GM18517 (cell line): ENCODE measurements around the gene OTUD4.
A peak's percentile ranks its signal among the peaks of the same experiment; 100 is the strongest.

Experiments
- ATAC-seq: cut with Tn5 transposase; IDR thresholded peaks from one replicate; pipeline ENCODE4 v1.9.1; 2021; ENCODE audit warnings: mild to moderate bottlenecking, moderate library complexity; ENCODE audit not compliant: unreplicated experiment

The OTUD4 gene

DNA sequence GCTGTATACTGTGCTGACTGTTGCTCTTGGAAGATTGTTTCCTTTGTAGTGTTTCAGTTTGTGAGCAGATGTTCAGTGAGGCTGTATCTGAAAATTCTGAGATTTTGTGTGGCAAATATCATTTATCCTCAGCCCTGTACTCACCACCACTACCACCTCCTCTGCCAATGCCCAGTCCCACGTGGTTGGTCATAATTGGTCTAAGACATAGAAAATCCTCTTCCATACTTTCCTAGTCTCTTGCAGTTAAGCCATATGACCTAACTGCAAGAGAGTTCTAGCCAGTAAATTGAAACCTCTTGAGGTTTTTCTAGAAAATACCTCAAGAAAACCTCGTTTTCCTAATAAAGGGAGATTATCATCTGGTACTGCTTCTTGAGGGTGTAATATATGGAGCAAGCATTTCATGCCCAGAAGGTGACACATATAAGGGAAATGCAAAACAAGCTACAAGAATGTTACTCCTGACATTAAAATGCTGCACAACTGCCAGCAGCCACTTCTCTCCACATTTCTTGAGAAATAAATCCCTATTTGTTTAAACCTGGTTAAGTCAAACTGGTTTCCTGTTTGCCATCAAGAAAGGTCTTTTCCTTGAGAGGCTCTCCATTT, 49.5 kb downstream of the OTUD4 start:
- no peak for ATAC-seq

DNA sequence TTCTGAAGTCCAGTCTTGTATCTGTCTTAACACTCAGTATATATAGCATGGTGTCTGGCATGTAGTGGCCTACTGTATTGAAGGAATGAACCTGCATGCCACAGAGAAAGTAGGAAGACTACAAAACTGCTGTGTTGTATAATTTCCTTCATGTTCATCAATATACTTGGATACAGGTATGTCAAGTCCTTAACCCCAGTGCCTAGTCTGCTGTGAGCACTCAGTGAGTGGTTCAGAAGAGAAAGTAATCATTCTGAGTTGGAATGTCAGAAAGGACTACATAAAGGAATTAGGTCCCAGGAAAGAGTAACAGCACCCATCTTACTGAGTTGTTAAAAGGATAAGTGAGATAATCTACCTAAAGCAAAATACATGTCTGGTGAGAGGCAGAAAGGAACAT, 50.3 kb downstream of the OTUD4 start:
- ATAC-seq = no peak

GRCh38 chr4:145125396-145125795, 55.0 kb downstream of the OTUD4 start:
- ATAC-seq = no peak

GRCh38 chr4:145108128-145108527, 72.3 kb downstream of the OTUD4 start:
- no peak for ATAC-seq

DNA sequence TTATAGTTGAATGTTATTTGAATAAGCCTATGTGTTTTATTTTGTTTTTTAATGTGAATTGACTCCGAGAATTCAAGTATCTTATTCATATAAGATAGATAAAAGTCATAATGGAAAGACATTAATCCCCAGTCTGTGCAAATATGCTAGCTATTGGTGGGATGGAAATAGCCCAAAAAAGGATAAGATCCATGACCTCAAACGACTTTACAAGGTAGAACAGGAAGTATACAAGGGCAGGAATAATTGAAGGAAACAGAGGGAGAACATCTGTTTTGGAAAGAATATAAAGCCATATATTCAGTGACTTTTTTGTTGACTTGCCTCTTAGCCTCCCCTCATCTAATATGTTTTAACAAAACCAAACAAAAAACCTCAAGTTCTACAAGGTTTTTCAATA, 73.3 kb downstream of the OTUD4 start:
- ATAC-seq = no peak

DNA sequence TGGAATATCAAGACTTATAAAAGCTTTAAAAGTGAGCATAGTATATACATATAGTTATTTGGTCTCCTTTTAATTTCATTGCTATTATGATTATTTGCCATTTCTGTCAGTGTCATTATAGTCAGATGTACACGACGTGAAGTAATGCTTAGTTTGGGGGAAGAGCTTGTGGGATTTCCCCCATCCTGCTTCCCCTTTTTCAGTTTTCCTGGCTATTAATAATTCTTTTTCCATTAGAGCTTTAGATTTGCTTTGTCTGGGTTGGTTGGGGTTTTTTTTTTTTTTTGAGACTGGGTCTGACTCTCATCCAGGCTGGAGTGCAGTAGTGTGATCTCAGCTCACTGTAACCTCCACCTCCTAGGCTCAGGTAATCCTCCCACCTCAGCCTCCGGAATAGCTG, 76.9 kb downstream of the OTUD4 start:
- no peak for ATAC-seq

GRCh38 chr4:145102619-145103018, 77.8 kb downstream of the OTUD4 start:
- no peak for ATAC-seq

DNA sequence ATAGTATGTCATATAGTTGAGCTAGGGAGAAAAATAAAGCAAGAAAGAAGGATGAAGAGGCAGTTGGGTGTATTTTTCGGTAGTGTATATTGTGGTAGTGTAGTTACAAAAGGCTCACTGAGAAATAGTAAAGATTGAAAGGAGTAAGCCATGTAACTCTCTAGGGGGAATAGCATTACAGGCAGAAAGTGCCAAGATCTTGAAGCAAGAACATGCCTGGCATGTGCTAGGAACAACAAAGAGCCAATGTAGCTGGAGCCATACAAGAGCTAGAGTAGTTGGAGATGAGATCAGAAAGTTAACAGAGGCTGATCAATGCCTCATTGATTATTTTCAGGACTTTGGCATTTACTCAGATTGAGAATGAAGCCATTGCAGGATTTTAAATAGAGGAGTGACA, 79.3 kb downstream of the OTUD4 start:
- ATAC-seq = no peak

DNA sequence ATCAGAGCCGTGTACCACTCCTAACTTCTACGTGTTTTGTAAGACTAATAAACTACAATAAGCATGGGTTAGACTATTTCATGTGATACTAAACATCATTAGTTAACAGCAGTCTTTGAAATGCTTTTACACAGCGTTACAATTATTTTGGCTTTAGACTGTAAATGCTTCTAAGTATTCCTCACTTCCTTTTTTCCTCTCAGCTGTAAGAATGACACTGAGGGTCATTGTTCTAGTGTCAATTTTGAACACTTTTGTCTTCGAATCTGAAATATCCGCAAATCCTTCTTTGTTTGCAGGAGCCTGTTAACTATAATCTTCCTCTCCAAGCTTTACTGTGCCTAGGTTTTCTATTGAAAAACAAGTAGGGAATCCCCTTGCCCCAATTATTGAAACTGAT, 80.7 kb downstream of the OTUD4 start:
- no peak for ATAC-seq

DNA sequence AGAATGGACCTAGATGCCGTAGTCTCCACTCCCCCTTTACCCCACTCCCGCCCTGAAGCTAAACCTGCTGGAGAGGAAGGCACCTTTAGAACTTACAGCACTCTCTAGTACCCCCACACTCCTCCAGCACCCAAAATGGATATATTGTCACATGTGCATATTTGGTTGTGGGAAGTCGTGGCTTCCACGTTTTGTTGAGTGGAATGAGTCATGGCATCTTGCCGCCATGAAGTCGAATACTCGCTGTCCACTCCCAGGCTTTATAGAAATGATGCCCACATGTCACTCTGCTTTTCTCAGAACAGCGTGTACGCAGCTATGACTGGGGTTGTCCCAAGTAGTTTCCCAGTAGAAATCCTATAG, 81.7 kb downstream of the OTUD4 start:
- peak; percentile 20 for ATAC-seq

DNA sequence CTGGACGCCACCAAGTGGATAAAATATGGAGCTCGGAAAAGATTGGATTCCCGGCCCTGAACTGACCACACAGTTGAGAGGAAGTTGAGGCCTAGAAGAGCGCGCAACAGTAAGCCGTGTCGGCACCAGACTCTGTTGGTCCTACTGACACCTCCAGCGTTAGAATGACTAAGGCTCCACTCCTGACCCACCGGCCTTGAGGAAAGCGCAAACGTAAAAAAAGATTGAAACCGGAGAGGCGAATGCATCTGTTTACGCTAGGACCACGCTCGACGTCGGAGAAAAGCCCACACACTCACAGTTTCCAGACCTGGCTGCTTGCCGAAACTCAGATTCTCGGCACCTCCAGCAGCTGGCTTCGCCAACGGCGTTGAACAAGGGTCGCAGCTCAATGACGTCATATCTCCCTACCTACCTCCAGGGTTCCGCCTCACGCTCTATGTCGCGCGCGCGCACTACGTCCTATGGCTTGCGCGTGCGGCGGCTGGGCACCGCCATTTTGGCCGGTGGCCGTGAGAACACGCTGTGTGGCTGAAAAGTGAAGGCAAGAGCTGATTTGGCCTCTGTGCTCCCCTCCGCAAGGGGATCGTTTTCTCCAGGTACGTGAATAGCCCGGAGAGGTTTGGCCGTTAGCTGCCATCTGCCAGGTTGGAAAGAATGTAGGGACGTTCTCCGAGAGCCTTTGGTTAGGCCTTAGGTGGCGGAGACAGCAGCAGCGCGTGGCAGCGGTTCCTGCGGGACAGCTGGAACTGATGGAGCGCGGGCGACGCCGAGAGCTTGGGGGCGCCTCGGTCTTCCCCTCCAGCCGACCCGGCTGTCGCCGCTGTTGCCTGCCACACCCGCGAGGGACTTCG, 82.3 kb downstream of the OTUD4 start, which contains the start of the genes ABCE1 and ANAPC10:
Gene ABCE1, plus strand, starts transcription at position 491 of the 854 bp plus-strand sequence. CDS start 6,102 bp downstream, outside the sequence.
Gene ANAPC10, minus strand, starts transcription at position 376 of the 854 bp plus-strand sequence. CDS start 2,097 bp downstream, outside the sequence.
- peak; percentile 77 for ATAC-seq

- ATAC-seq = peak; percentile 9
These were observed 83.0 kb downstream of the OTUD4 start for GRCh38 chr4:145097331-145097820.

DNA sequence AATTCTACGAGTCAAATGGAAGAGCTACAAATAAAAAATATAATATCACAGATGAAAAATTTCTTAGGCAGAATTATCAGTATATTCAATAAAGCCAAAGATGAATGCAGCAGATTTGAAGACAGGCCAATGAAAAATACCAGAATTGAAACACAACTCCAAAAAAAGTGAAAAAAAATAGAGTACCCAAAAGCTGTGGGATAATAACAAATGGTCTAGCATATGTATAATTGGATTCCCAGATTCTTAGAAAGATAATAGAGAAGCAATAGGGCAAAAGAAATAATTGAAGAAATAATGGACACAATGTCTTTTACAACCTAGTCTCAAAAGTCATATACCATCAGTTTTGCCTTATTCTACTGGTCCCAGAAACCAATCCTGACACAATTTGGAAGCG, 86.8 kb downstream of the OTUD4 start:
- ATAC-seq = no peak

- no peak for ATAC-seq
These were observed 90.0 kb downstream of the OTUD4 start for GRCh38 chr4:145090380-145090779.

- ATAC-seq = no peak
These were observed 96.3 kb downstream of the OTUD4 start for GRCh38 chr4:145083891-145084605.
